ENCODE results near the gene GRIA3. TPM values are rescaled to one million over a fixed set of nuclear protein-coding genes. Genes with fewer than 3 reads are reported as not detected.

GRIA3 gene
- total RNA-seq, 1 experiment from 2014 or later, result not detected

- H3K4me2 ChIP-seq (ENCODE audit: low read length), result no peak overlapping the region
- ChIA-PET POLR2A (no interaction called here), CTCF (no interaction called here), RAD21 (ENCODE audit: low non-redundant PET in 1 of 2, low total read pairs in 2 of 2, uncharacterized antibody in 2 of 2, unreplicated experiment in 2 of 2) (no interaction called here)
- H3K36me3 ChIP-seq (ENCODE audit: control insufficient read depth in 1 of 2, insufficient read depth in 2 of 2, low read length in 2 of 2), result no peaks in the 10 kb centered on the region
- intact Hi-C loops (cut with micrococcal nuclease), result no loop called here
- no peak overlapping the region for H2AFZ ChIP-seq (ENCODE audit: low read depth, low read length, poor library complexity, severe bottlenecking)
- H3K9me3 ChIP-seq (ENCODE audit: control insufficient read depth in 1 of 2, insufficient read depth in 1 of 2, low read depth in 1 of 2, low read length in 2 of 2), result no peaks in the 10 kb centered on the region
- H4K20me1 ChIP-seq (ENCODE audit: insufficient read depth), result no peaks in the 10 kb centered on the region
- no peak overlapping the region for H3K4me3 ChIP-seq (replicated peaks in 1 of 2; ENCODE audit: low read depth in 1 of 2, low read length in 2 of 2)
- no peak for ATAC-seq
- H3K9ac ChIP-seq (ENCODE audit: low read length), result no peak overlapping the region
- DNase-seq (ENCODE audit: low read depth, low spot score), result no peak
- H3K79me2 ChIP-seq (ENCODE audit: insufficient read depth, low read length), result no peaks in the 10 kb centered on the region
- H3K9me2 ChIP-seq (ENCODE audit: insufficient read depth), result no peaks in the 10 kb centered on the region
- TF ChIP-seq POLR2AphosphoS5 (IDR thresholded peaks at IDR 0.05; ENCODE audit: low read depth, low read length), result no peak
- TF ChIP-seq CEBPB (IDR thresholded peaks at IDR 0.05; ENCODE audit: low read depth), result no peak
- no peak for TF ChIP-seq MAX (IDR thresholded peaks at IDR 0.05)
- no peak for TF ChIP-seq ATF3 (IDR thresholded peaks at IDR 0.05)
- TF ChIP-seq REST (IDR thresholded peaks at IDR 0.05; ENCODE audit: low read depth), result no peak
- TF ChIP-seq EZH2 (IDR thresholded peaks at IDR 0.05), result no peak
- no peak for TF ChIP-seq SP1 (IDR thresholded peaks at IDR 0.05; ENCODE audit: low read depth)
- no peak for TF ChIP-seq ELF1 (IDR thresholded peaks at IDR 0.05; ENCODE audit: borderline replicate concordance, low read depth)
- TF ChIP-seq EGR1 (IDR thresholded peaks at IDR 0.05; ENCODE audit: low read depth), result no peak
- TF ChIP-seq CBX3 (IDR thresholded peaks at IDR 0.05; ENCODE audit: low read depth), result no peak
- no peak for TF ChIP-seq SIN3A (IDR thresholded peaks at IDR 0.05; ENCODE audit: low read depth)
- TF ChIP-seq JUND (IDR thresholded peaks at IDR 0.05), result no peak
- TF ChIP-seq FOSL1 (IDR thresholded peaks at IDR 0.05; ENCODE audit: low read depth), result no peak
- no peak for TF ChIP-seq ZBTB33 (IDR thresholded peaks at IDR 0.05; ENCODE audit: extremely low read depth, insufficient replicate concordance, low read length)
- TF ChIP-seq POLR2A (IDR thresholded peaks at IDR 0.05; ENCODE audit: borderline replicate concordance, extremely low read depth, insufficient read depth, insufficient read length), result no peak
- no peak for TF ChIP-seq ZNF274 (IDR thresholded peaks at IDR 0.05; ENCODE audit: low read depth, low read length)
- no peak for TF ChIP-seq YY1 (IDR thresholded peaks at IDR 0.05; ENCODE audit: extremely low read depth, insufficient replicate concordance, low read depth, low read length)
- TF ChIP-seq SRF (IDR thresholded peaks at IDR 0.05; ENCODE audit: low read depth), result no peak
- TF ChIP-seq ZFX (IDR thresholded peaks at IDR 0.05), result no peak
- H3K4me1 ChIP-seq (ENCODE audit: control insufficient read depth in 1 of 2, insufficient read depth in 2 of 2, low read length in 2 of 2), result no peaks in the 10 kb centered on the region
- BruUV-seq (replicated peaks), result no TSS peak
- no peak overlapping the region for H3K27ac ChIP-seq (ENCODE audit: low read depth, low read length)
- no peaks in the 10 kb centered on the region; the same call in 1 of the 2 replicates for H3K27me3 ChIP-seq (ENCODE audit: insufficient read depth, low read length)
These were observed 173.9 kb downstream of the GRIA3 start for GRCh38 chrX:123357941-123358340.
